ENCODE data around the gene TCF4.

The TCF4 gene

DNA sequence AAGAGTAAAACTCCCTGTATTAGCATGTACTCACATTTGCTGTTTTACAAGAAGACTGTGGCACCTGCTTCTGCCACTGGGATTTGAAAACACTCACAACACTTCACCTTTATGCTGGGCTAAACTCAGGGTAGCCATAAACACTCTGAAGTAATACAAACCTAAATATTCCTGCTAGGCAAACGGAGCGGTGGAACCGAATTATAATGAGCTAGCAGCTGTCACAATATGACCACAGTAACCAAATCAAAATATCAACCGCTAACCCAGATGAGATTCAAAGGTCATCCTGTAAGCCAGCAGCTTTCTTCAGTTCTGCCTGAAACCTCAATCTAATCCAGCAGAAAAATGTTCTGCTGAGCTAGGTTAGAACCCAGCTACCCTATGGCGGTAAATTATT is 132.1 kb downstream of the TCF4 start:
- no peak overlapping the region for H3K4me3 ChIP-seq (ENCODE audit: low read depth, low read length)
- TF ChIP-seq, protein P1, sequence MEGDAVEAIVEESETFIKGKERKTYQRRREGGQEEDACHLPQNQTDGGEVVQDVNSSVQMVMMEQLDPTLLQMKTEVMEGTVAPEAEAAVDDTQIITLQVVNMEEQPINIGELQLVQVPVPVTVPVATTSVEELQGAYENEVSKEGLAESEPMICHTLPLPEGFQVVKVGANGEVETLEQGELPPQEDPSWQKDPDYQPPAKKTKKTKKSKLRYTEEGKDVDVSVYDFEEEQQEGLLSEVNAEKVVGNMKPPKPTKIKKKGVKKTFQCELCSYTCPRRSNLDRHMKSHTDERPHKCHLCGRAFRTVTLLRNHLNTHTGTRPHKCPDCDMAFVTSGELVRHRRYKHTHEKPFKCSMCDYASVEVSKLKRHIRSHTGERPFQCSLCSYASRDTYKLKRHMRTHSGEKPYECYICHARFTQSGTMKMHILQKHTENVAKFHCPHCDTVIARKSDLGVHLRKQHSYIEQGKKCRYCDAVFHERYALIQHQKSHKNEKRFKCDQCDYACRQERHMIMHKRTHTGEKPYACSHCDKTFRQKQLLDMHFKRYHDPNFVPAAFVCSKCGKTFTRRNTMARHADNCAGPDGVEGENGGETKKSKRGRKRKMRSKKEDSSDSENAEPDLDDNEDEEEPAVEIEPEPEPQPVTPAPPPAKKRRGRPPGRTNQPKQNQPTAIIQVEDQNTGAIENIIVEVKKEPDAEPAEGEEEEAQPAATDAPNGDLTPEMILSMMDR (IDR thresholded peaks at IDR 0.05; ENCODE audit: borderline replicate concordance, insufficient read depth, low read depth, low read length) = no peak

DNA sequence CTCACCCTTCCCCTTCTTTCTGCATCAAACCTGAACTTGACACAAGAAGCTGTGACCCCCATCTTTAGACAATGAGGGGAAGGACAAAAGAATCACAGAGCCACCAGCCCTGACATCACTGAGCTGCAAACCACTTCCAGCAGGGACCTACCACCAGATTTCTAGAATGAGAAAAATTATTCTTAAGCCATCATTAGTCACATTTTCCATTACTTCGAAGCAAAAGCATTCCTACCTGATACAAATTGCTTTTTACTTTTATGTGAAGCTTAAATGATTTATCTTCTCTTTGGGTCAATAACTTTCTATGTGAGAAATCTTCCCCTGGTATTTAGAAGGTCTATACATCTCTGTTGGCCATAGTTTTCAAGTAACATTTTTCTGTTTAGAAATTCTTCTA is 134.8 kb downstream of the TCF4 start:
- TF ChIP-seq, protein P1 (IDR thresholded peaks at IDR 0.05; ENCODE audit: borderline replicate concordance, insufficient read depth, low read depth, low read length) = no peak
- no peak overlapping the region for H3K4me3 ChIP-seq (ENCODE audit: low read depth, low read length)

DNA sequence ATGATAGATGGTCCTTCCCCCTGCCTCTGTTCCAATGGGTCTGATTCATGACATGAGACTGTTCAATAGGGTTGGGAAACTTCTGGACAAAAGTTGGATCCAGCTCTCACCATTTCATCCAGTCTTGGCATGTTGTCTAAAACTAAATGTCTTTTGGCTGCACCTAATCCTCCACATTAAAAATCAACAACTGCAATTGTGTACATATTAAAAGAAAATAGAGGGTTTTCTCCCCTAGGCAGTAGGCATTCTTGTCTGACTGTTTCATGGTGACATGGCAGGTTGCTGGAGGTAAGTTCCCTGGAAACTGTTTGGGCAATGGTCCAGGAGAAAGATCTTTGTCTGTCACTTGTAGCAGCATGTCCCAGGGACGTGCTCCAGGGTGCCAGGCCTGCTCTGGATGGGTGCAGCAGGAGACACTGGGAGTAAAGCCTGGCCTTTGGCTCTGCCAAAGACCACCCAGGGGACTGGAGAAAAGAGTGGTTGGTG is 135.8 kb downstream of the TCF4 start:
- TF ChIP-seq, protein P1 (IDR thresholded peaks at IDR 0.05; ENCODE audit: borderline replicate concordance, insufficient read depth, low read depth, low read length) = no peak
- no peak overlapping the region for H3K4me3 ChIP-seq (ENCODE audit: low read depth, low read length)

DNA sequence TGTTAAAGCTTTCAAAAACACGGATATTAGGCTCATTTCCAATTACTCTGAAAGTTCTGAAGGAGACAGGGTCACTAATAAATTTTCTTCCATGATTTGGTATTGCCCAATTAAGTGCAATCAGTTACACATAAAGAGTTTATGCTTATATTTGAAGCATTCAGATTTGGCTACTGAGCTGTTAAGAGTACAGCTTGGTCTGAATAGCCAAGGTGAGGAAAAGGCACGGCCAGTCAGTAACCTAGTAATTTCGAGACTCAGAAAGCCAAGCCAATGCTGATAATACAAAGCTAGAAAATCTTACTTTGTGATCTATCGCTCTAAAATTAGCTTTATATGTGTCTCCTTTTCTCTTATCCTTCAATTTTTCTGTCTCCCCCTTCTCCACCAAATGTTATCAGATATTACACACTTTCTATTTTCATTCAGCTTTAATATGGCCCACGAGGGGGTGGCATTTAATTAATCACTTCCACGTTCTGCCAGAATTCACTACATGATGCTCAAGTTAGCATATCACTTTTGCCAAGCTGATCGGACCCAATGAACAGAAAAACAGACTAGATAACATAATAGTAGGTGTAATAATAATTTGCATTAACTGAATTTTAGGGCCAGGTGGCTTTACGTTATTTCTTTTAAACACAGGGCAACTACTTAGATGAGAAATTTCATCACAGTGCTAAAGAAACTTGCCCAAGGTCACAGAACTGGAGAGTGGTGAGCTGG is 138.4 kb downstream of the TCF4 start:
- no peak overlapping the region for H3K4me3 ChIP-seq (ENCODE audit: low read depth, low read length)
- TF ChIP-seq, protein P1 (IDR thresholded peaks at IDR 0.05; ENCODE audit: borderline replicate concordance, insufficient read depth, low read depth, low read length) = no peak

DNA sequence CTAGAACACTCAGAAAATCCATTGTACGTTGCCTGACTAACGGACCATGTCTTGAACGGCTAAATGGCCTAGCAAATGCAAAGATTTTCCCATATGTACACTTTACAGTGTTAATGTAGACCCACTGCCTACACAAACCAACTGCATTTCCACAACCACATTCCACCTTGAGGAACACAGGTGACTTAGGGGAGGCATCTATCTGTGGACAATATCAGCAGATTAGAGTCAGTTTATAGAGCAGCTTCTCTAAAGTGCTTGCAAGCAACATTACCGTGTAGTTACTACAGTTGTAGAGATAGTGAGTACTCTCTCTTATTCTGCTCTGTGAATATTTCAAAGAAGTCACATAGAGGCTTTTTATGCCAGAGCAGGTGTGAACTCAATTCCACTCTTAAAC is 139.6 kb downstream of the TCF4 start:
- TF ChIP-seq, protein P1 (IDR thresholded peaks at IDR 0.05; ENCODE audit: borderline replicate concordance, insufficient read depth, low read depth, low read length) = no peak
- H3K4me3 ChIP-seq (ENCODE audit: low read depth, low read length) = no peak overlapping the region

DNA sequence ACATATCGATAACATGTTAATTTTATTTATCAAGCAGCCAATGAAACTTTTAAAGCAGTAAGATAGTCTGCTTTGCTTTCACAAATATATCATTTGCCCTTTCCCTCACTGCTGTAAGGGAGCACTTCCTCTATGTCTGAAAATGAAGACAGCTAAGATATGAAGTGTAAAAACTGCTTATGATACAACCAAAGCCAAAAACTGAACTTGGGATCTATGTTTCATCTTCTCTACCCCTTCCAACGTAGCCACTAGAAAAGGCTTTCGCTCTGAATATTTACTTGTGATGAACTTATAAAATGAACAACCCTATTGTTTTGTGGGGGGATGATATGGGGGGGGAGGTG is 140.3 kb downstream of the TCF4 start:
- H3K4me3 ChIP-seq (ENCODE audit: low read depth, low read length) = no peak overlapping the region
- TF ChIP-seq, protein P1 (IDR thresholded peaks at IDR 0.05; ENCODE audit: borderline replicate concordance, insufficient read depth, low read depth, low read length) = no peak

DNA sequence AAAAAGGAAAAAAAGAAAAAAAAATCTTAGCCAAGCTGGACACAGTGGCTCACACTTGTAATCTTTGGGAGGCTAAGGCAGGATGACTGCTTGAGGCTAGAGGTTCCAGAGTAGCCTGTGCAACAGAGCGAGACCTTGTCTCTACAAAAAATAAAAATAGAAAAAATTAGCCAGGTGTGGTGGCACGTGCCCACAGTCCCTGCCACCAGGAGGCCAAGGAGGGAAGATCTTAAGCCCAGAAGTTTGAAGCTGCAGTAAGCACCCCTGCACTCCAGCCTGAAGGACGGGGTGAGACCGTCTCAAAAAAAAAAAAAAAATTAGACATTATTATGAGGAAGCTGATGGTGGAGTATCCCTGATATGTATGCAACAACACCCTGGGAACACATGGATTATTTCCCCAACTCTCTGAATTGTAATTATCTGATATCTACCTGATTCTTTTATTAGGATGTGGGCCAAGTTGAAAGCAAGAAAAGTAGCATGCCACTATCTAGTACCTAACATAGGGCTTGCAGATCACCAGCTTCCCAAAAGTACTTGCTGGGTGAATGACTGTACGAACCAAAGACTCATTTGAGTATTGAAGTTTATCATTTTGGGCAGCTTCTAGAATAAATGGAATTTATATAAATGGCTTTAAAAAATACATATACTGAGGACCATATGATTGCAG is 140.9 kb downstream of the TCF4 start:
- TF ChIP-seq, protein P1 (IDR thresholded peaks at IDR 0.05; ENCODE audit: borderline replicate concordance, insufficient read depth, low read depth, low read length) = no peak
- H3K4me3 ChIP-seq (ENCODE audit: low read depth, low read length) = no peak overlapping the region
